ENCODE measurements around the gene LSAMP. TPM values are rescaled to one million over a fixed set of nuclear protein-coding genes. Genes with fewer than 3 reads are reported as not detected.

LSAMP gene
- total and polyA plus RNA-seq, 9 of the 15 experiments (the other 6 are each of a cell fraction or from before 2014, with no cell fraction given): 0.09 to 0.11 TPM; not detected in 7

DNA sequence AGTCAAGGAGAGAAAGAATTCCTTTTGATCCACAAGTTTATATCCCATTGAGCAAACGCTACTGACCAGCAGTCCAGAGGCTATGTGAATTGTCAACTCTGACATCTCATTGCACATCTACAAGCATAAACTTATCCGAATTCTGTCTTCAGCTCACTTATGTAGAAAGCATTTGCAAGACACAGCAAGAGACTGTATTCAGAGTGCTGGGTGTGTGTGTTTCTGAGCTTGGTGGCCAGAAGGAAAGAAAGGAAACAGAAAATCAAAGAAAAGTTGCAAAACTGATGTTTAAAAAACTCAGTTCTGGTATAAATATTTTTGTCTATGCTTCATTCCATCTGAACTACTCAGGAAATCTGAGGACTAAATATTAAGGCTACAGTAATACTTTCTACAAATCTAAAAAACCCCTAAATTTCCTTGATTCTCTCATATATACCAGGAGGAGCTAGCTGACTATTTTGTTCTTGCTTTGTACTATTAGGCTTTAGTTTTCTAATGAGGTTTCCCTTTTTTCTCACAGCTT lies 45.5 kb downstream of the LSAMP start:
- no peaks in the 10 kb centered on the region for H3K9me3 ChIP-seq (replicated peaks; ENCODE audit: control insufficient read depth, insufficient read depth, low read depth, low read length)
- H3K4me2 ChIP-seq (ENCODE audit: insufficient read depth, low read length): no peak overlapping the region
- TF ChIP-seq, protein P1, sequence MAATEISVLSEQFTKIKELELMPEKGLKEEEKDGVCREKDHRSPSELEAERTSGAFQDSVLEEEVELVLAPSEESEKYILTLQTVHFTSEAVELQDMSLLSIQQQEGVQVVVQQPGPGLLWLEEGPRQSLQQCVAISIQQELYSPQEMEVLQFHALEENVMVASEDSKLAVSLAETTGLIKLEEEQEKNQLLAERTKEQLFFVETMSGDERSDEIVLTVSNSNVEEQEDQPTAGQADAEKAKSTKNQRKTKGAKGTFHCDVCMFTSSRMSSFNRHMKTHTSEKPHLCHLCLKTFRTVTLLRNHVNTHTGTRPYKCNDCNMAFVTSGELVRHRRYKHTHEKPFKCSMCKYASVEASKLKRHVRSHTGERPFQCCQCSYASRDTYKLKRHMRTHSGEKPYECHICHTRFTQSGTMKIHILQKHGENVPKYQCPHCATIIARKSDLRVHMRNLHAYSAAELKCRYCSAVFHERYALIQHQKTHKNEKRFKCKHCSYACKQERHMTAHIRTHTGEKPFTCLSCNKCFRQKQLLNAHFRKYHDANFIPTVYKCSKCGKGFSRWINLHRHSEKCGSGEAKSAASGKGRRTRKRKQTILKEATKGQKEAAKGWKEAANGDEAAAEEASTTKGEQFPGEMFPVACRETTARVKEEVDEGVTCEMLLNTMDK (IDR thresholded peaks at IDR 0.05; ENCODE audit: borderline replicate concordance, insufficient read depth, low read depth, low read length, poor library complexity, severe bottlenecking): no peak
- TF ChIP-seq, protein P2, sequence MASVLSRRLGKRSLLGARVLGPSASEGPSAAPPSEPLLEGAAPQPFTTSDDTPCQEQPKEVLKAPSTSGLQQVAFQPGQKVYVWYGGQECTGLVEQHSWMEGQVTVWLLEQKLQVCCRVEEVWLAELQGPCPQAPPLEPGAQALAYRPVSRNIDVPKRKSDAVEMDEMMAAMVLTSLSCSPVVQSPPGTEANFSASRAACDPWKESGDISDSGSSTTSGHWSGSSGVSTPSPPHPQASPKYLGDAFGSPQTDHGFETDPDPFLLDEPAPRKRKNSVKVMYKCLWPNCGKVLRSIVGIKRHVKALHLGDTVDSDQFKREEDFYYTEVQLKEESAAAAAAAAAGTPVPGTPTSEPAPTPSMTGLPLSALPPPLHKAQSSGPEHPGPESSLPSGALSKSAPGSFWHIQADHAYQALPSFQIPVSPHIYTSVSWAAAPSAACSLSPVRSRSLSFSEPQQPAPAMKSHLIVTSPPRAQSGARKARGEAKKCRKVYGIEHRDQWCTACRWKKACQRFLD (CRISPR knock-in tag; IDR thresholded peaks at IDR 0.05): no peak
- TF ChIP-seq, protein P3, sequence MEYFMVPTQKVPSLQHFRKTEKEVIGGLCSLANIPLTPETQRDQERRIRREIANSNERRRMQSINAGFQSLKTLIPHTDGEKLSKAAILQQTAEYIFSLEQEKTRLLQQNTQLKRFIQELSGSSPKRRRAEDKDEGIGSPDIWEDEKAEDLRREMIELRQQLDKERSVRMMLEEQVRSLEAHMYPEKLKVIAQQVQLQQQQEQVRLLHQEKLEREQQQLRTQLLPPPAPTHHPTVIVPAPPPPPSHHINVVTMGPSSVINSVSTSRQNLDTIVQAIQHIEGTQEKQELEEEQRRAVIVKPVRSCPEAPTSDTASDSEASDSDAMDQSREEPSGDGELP (CRISPR knock-in tag; IDR thresholded peaks at IDR 0.05; ENCODE audit: borderline replicate concordance): no peak
- TF ChIP-seq ZNF134 (CRISPR knock-in tag; conservative IDR thresholded peaks at IDR 0.05): no peak
- TF ChIP-seq, protein P4, sequence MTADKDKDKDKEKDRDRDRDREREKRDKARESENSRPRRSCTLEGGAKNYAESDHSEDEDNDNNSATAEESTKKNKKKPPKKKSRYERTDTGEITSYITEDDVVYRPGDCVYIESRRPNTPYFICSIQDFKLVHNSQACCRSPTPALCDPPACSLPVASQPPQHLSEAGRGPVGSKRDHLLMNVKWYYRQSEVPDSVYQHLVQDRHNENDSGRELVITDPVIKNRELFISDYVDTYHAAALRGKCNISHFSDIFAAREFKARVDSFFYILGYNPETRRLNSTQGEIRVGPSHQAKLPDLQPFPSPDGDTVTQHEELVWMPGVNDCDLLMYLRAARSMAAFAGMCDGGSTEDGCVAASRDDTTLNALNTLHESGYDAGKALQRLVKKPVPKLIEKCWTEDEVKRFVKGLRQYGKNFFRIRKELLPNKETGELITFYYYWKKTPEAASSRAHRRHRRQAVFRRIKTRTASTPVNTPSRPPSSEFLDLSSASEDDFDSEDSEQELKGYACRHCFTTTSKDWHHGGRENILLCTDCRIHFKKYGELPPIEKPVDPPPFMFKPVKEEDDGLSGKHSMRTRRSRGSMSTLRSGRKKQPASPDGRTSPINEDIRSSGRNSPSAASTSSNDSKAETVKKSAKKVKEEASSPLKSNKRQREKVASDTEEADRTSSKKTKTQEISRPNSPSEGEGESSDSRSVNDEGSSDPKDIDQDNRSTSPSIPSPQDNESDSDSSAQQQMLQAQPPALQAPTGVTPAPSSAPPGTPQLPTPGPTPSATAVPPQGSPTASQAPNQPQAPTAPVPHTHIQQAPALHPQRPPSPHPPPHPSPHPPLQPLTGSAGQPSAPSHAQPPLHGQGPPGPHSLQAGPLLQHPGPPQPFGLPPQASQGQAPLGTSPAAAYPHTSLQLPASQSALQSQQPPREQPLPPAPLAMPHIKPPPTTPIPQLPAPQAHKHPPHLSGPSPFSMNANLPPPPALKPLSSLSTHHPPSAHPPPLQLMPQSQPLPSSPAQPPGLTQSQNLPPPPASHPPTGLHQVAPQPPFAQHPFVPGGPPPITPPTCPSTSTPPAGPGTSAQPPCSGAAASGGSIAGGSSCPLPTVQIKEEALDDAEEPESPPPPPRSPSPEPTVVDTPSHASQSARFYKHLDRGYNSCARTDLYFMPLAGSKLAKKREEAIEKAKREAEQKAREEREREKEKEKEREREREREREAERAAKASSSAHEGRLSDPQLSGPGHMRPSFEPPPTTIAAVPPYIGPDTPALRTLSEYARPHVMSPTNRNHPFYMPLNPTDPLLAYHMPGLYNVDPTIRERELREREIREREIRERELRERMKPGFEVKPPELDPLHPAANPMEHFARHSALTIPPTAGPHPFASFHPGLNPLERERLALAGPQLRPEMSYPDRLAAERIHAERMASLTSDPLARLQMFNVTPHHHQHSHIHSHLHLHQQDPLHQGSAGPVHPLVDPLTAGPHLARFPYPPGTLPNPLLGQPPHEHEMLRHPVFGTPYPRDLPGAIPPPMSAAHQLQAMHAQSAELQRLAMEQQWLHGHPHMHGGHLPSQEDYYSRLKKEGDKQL (CRISPR knock-in tag; IDR thresholded peaks at IDR 0.05; ENCODE audit: borderline replicate concordance): no peak
- TF ChIP-seq, protein P5, sequence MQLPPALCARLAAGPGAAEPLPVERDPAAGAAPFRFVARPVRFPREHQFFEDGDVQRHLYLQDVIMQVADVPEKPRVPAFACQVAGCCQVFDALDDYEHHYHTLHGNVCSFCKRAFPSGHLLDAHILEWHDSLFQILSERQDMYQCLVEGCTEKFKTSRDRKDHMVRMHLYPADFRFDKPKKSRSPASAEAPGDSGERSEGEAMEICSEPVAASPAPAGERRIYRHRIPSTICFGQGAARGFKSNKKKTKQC (CRISPR knock-in tag; IDR thresholded peaks at IDR 0.05): no peak
- TF ChIP-seq CAMTA2 (CRISPR knock-in tag; conservative IDR thresholded peaks at IDR 0.05): no peak
- no peak for TF ChIP-seq NCOA2 (IDR thresholded peaks at IDR 0.05; ENCODE audit: partially characterized antibody in 2 of 2)
- no peak for TF ChIP-seq TAL1 (IDR thresholded peaks at IDR 0.05)
- no peaks in the 10 kb centered on the region for H3K27me3 ChIP-seq (ENCODE audit: control insufficient read depth in 2 of 2, insufficient read depth in 2 of 2, low read length in 2 of 2)
- FAIRE-seq: no peak
- ChIA-PET POLR2A (interaction anchor here (0.6 kb wide), 1 partner anchor 7 kb away, joined by 3 read pairs; no protein-coding TSS in a partner anchor), CTCF (ENCODE audit: low intra/inter-chr PET ratio) (no interaction called here)
- ATAC-seq: no peak
- H3K79me2 ChIP-seq (ENCODE audit: control insufficient read depth, insufficient read depth, low read length): no peaks in the 10 kb centered on the region
- no peaks in the 10 kb centered on the region for H3K36me3 ChIP-seq (ENCODE audit: control insufficient read depth, insufficient read depth, low read length)
- H3K27ac ChIP-seq (ENCODE audit: extremely low read depth, low read depth, low read length): no peak overlapping the region
- no peak overlapping the region for H3K9ac ChIP-seq (ENCODE audit: insufficient read depth in 1 of 2, low read depth in 2 of 2, low read length in 2 of 2)
- no TSS peak for BruUV-seq (replicated peaks)
- H3K9me1 ChIP-seq (ENCODE audit: control insufficient read depth, insufficient read depth, low read length): no peaks in the 10 kb centered on the region
- 0% methylated on average over 2 of the region's 2 CpGs for WGBS (ENCODE audit: insufficient coverage, low coverage, missing lambda C conversion rate)
- intact Hi-C loops (cut with micrococcal nuclease) (no loop called here), in situ Hi-C loops (cut with MboI) (no loop called here)
- no peak overlapping the region for H3K4me3 ChIP-seq
- no peaks in the 10 kb centered on the region for H4K20me1 ChIP-seq (replicated peaks; ENCODE audit: control insufficient read depth, insufficient read depth, low read length)
- H2AFZ ChIP-seq (ENCODE audit: low read depth, low read length): no peak overlapping the region
- no peak for DNase-seq (ENCODE audit: extremely low read depth in 1 of 4, low spot score in 3 of 4)
- H3K4me1 ChIP-seq (replicated peaks in 1 of 2; ENCODE audit: control insufficient read depth in 2 of 2, insufficient read depth in 2 of 2, low read length in 2 of 2): no peaks in the 10 kb centered on the region
